ENCODE results near the gene ELP5. TPM values are rescaled to one million over a fixed set of nuclear protein-coding genes. Genes with fewer than 3 reads are reported as not detected.

The ELP5 gene
- total and polyA plus RNA-seq, 2 experiments from 2014 or later, result 30.6 to 49.6 TPM

- no peaks in the 10 kb centered on the region for H3K9me2 ChIP-seq (replicated peaks; ENCODE audit: insufficient read depth)
- H2AFZ ChIP-seq, result no peak overlapping the region
- no peaks in the 10 kb centered on the region for H4K20me1 ChIP-seq (ENCODE audit: insufficient read depth, poor library complexity, severe bottlenecking)
- no peaks in the 10 kb centered on the region for H3K9me3 ChIP-seq (ENCODE audit: low read depth)
- H3K36me3 ChIP-seq (replicated peaks; ENCODE audit: insufficient read depth, low read depth), result no peaks in the 10 kb centered on the region
- no peak overlapping the region for H3K4me3 ChIP-seq
- H3K79me2 ChIP-seq, result no peaks in the 10 kb centered on the region
- TF ChIP-seq EZH2 (IDR thresholded peaks at IDR 0.05; ENCODE audit: borderline replicate concordance) (no peak), CTCF (IDR thresholded peaks at IDR 0.05; ENCODE audit: poor library complexity) (no peak), EZH2phosphoT487 (IDR thresholded peaks at IDR 0.05; ENCODE audit: low read depth, severe bottlenecking, unreplicated experiment) (no peak)
- DNase-seq (ENCODE audit: low spot score), result no peak
- WGBS (ENCODE audit: low lambda C conversion rate, missing lambda C conversion rate), result 97% methylated on average over 7 of the region's 18 CpGs
- H3K27ac ChIP-seq, result no peak overlapping the region
- H3K4me2 ChIP-seq, result no peak overlapping the region
- peaks cover 19% of the 10 kb centered on the region for H3K4me1 ChIP-seq (ENCODE audit: insufficient read depth)
- no peaks in the 10 kb centered on the region for H3K27me3 ChIP-seq
These were observed 37.4 kb downstream of the ELP5 start for GRCh38 chr17:7289256-7290032.

GRCh38 chr17:7290166-7290565 lies 38.2 kb downstream of the ELP5 start:
- peaks cover 24% of the 10 kb centered on the region for H3K4me1 ChIP-seq (ENCODE audit: insufficient read depth)
- H3K79me2 ChIP-seq, result no peaks in the 10 kb centered on the region
- no peak overlapping the region for H3K27ac ChIP-seq
- no peak overlapping the region for H3K4me2 ChIP-seq
- H3K36me3 ChIP-seq (replicated peaks; ENCODE audit: insufficient read depth, low read depth), result no peaks in the 10 kb centered on the region
- no peak for DNase-seq (ENCODE audit: low spot score)
- no peaks in the 10 kb centered on the region for H3K9me2 ChIP-seq (replicated peaks; ENCODE audit: insufficient read depth)
- 96% methylated on average over 19 of the region's 19 CpGs for WGBS (ENCODE audit: low lambda C conversion rate, missing lambda C conversion rate)
- no peaks in the 10 kb centered on the region for H4K20me1 ChIP-seq (ENCODE audit: insufficient read depth, poor library complexity, severe bottlenecking)
- H3K4me3 ChIP-seq, result no peak overlapping the region
- H3K9me3 ChIP-seq (ENCODE audit: low read depth), result no peaks in the 10 kb centered on the region
- no peak overlapping the region for H2AFZ ChIP-seq
- no peaks in the 10 kb centered on the region for H3K27me3 ChIP-seq
- TF ChIP-seq CTCF (IDR thresholded peaks at IDR 0.05; ENCODE audit: poor library complexity), result no peak
- no peak for TF ChIP-seq EZH2phosphoT487 (IDR thresholded peaks at IDR 0.05; ENCODE audit: low read depth, severe bottlenecking, unreplicated experiment)
- no peak for TF ChIP-seq EZH2 (IDR thresholded peaks at IDR 0.05; ENCODE audit: borderline replicate concordance)

- Histone ChIP-seq H3K4me2 (no peak overlapping the region), H3K9me2 (replicated peaks; ENCODE audit: insufficient read depth) (no peaks in the 10 kb centered on the region), H3K4me3 (no peak overlapping the region), H3K36me3 (replicated peaks; ENCODE audit: insufficient read depth, low read depth) (no peaks in the 10 kb centered on the region), H3K9me3 (ENCODE audit: low read depth) (no peaks in the 10 kb centered on the region), H3K4me1 (ENCODE audit: insufficient read depth) (peaks cover 24% of the 10 kb centered on the region), H2AFZ (no peak overlapping the region), H3K27me3 (no peaks in the 10 kb centered on the region), H4K20me1 (ENCODE audit: insufficient read depth, poor library complexity, severe bottlenecking) (no peaks in the 10 kb centered on the region), H3K27ac (no peak overlapping the region), H3K79me2 (no peaks in the 10 kb centered on the region)
- no peak for DNase-seq (ENCODE audit: low spot score)
- 79% methylated on average over 11 of the region's 11 CpGs for WGBS (ENCODE audit: low lambda C conversion rate, missing lambda C conversion rate)
- TF ChIP-seq CTCF (IDR thresholded peaks at IDR 0.05; ENCODE audit: poor library complexity), result no peak
- TF ChIP-seq EZH2phosphoT487 (IDR thresholded peaks at IDR 0.05; ENCODE audit: low read depth, severe bottlenecking, unreplicated experiment), result no peak
- TF ChIP-seq EZH2 (IDR thresholded peaks at IDR 0.05; ENCODE audit: borderline replicate concordance), result no peak
These were observed 38.7 kb downstream of the ELP5 start for GRCh38 chr17:7290685-7291084.
